Prostate gland (tissue), 2 donors: ENCODE measurements around the gene DMD. TPM values are rescaled to one million over a fixed set of nuclear protein-coding genes. Genes with fewer than 3 reads are reported as not detected.

ENCODE experiments used
- DNase-seq: peaks from one replicate; pipeline ENCODE4 v3.0.0-alpha.2; 2019; ENCODE audit warnings: low spot score
- H3K27ac ChIP-seq, 2 donors: fragments of 200-600 bp; sonication (generic); 2 replicates each; pipeline ENCODE4 v1.5.1; 2017 to 2019
- H3K27me3 ChIP-seq: fragments of 200-600 bp; sonication (generic); replicated peaks from 2 replicates; pipeline ENCODE4 v1.5.1; 2019; ENCODE audit not compliant: insufficient read depth
- H3K36me3 ChIP-seq, 2 donors: fragments of 200-600 bp; sonication (generic); 1 replicate in 1 of 2; 2 replicates in 1 of 2; pipeline versions ENCODE4 v1.5.1 to v1.8.1; 2017 to 2019
- H3K4me1 ChIP-seq: fragments of 200-600 bp; sonication (generic); replicated peaks from 2 replicates; pipeline ENCODE4 v1.5.1; 2019
- H3K4me3 ChIP-seq, 2 donors: fragments of 200-600 bp; sonication (generic); 2 replicates each; pipeline ENCODE4 v1.5.1; 2017 to 2019
- H3K9me3 ChIP-seq: fragments of 200-600 bp; sonication (generic); 2 replicates; pipeline ENCODE4 v1.5.1; 2017
- CTCF ChIP-seq, 4 experiments: fragments of 200-600 bp in 2 of 4; fragments of 450-650 bp in 2 of 4; sonication (generic) in 2 of 4; IDR thresholded peaks; 1 replicate in 3 of 4; 2 replicates in 1 of 4; pipeline ENCODE4 v1.5.1; 2016 to 2019; ENCODE audit warnings: antibody characterized with exemption in 4 of 4, mild to moderate bottlenecking in 2 of 4, moderate library complexity in 2 of 4
- POLR2A ChIP-seq: fragments of 450-650 bp; IDR thresholded peaks from one replicate; pipeline ENCODE4 v1.6.1; 2016; ENCODE audit warnings: antibody characterized with exemption, mild to moderate bottlenecking
- POLR2AphosphoS5 ChIP-seq: sonication (generic); formaldehyde crosslinking; IDR thresholded peaks from one replicate; pipeline ENCODE4 v1.6.1; 2017; ENCODE audit warnings: antibody characterized with exemption
- WGBS: methylation state at CpG from one replicate; pipeline ENCODE4 v1.1.5; 2018; 5-methylcytosine and 5-hydroxymethylcytosine counted together
- intact Hi-C: fragments of 100-400 bp; cut with DNase I; formaldehyde crosslinking; loops from one replicate; pipeline ENCODE4 v1.14.2; 2022
- total RNA-seq, 2 donors: library from RNA; depleted of rRNA; stranded (reverse); fragments of >200 nt; gene quantifications; one replicate each; pipeline ENCODE4 v1.1.0, GENCODE V29; 2016

Gene DMD
- total RNA-seq, 2 donors from 2014 or later = 17.6 to 34.8 TPM

- 89% methylated on average over 2 of the region's 2 CpGs for WGBS
- TF ChIP-seq POLR2A (no peak), POLR2AphosphoS5 (no peak), CTCF (IDR thresholded peaks at IDR 0.05) (no peak)
- Histone ChIP-seq H3K27me3 (no peaks in the 10 kb centered on the region), H3K36me3 (no peaks in the 10 kb centered on the region), H3K4me3 (no peak overlapping the region), H3K27ac (no peak overlapping the region), H3K4me1 (no peaks in the 10 kb centered on the region), H3K9me3 (no peaks in the 10 kb centered on the region)
- intact Hi-C loops = no loop called here
- DNase-seq = no peak
Observed at GRCh38 chrX:31884535-31884934, 1326.8 kb downstream of the DMD start.

- no peaks in the 10 kb centered on the region for H3K9me3 ChIP-seq
- intact Hi-C loops = no loop called here
- 0% methylated on average over 2 of the region's 2 CpGs for WGBS
- H3K4me1 ChIP-seq = no peaks in the 10 kb centered on the region
- no peak overlapping the region for H3K4me3 ChIP-seq
- no peak overlapping the region for H3K27ac ChIP-seq
- no peak for DNase-seq
- H3K36me3 ChIP-seq = no peaks in the 10 kb centered on the region
- TF ChIP-seq POLR2AphosphoS5 = no peak
- no peak for TF ChIP-seq POLR2A
- TF ChIP-seq CTCF (IDR thresholded peaks at IDR 0.05) = no peak
- no peaks in the 10 kb centered on the region for H3K27me3 ChIP-seq
Observed at GRCh38 chrX:31872007-31872406, 1339.3 kb downstream of the DMD start.

GRCh38 chrX:31870267-31870666 is 1341.1 kb downstream of the DMD start:
- no peak for DNase-seq
- no peak overlapping the region for H3K4me3 ChIP-seq
- H3K27ac ChIP-seq = no peak overlapping the region
- TF ChIP-seq POLR2AphosphoS5 (no peak), POLR2A (no peak), CTCF (IDR thresholded peaks at IDR 0.05) (no peak)
- H3K4me1 ChIP-seq = no peaks in the 10 kb centered on the region
- no peaks in the 10 kb centered on the region for H3K9me3 ChIP-seq
- intact Hi-C loops = no loop called here
- no peaks in the 10 kb centered on the region for H3K27me3 ChIP-seq
- H3K36me3 ChIP-seq = no peaks in the 10 kb centered on the region

- H3K4me1 ChIP-seq = no peaks in the 10 kb centered on the region
- TF ChIP-seq CTCF (IDR thresholded peaks at IDR 0.05) (no peak), POLR2A (no peak), POLR2AphosphoS5 (no peak)
- H3K36me3 ChIP-seq = no peaks in the 10 kb centered on the region
- no peaks in the 10 kb centered on the region for H3K9me3 ChIP-seq
- intact Hi-C loops = no loop called here
- H3K27ac ChIP-seq = no peak overlapping the region
- no peak for DNase-seq
- H3K27me3 ChIP-seq = no peaks in the 10 kb centered on the region
- H3K4me3 ChIP-seq = no peak overlapping the region
Observed at GRCh38 chrX:31860686-31861085, 1350.7 kb downstream of the DMD start.

- Histone ChIP-seq H3K4me1 (no peaks in the 10 kb centered on the region), H3K27me3 (no peaks in the 10 kb centered on the region), H3K27ac (no peak overlapping the region), H3K36me3 (no peaks in the 10 kb centered on the region), H3K9me3 (no peaks in the 10 kb centered on the region), H3K4me3 (no peak overlapping the region)
- TF ChIP-seq CTCF (IDR thresholded peaks at IDR 0.05) (no peak), POLR2AphosphoS5 (no peak), POLR2A (no peak)
- intact Hi-C loops = no loop called here
- no peak for DNase-seq
- WGBS = 87% methylated on average over 2 of the region's 2 CpGs
Observed at GRCh38 chrX:31858915-31859314, 1352.4 kb downstream of the DMD start.
